ENCODE data around the gene MYLIP. TPM values are rescaled to one million over a fixed set of nuclear protein-coding genes. Genes with fewer than 3 reads are reported as not detected.
A peak's percentile ranks its signal among the peaks of the same experiment; 100 is the strongest.

The MYLIP gene
- total and polyA plus RNA-seq, 4 donors: 35.1 to 57.6 (median 50.6) TPM

DNA sequence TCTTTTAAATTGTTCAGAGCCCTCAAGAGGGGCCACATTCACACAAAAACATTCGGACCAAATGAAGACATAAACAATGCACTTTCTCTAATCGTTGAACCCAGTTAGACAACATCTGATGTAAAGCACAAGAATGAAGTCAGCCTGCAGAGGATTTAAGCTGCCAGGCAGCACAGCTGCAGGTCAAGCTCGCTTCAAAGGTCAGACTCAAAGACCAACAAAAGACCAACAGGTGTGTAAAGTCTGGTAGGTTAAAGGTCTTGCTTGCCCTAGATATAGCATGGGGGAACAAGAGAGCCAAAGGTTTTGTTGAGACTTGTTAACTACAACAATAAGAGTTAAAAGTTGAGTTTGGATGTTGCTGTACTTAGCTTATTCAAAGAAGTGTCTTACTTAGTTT lies 26.7 kb upstream of the MYLIP start:
- Histone ChIP-seq H3K27me3 (ENCODE audit: control insufficient read depth in 1 of 2, insufficient read depth in 2 of 2, low read length in 1 of 2) (no peaks in the 10 kb centered on the region), H3K27ac (ENCODE audit: low read depth in 1 of 2, low read length in 2 of 2) (no peak overlapping the region), H3K4me1 (ENCODE audit: control insufficient read depth in 1 of 2, insufficient read depth in 2 of 2, low read length in 2 of 2) (no peaks in the 10 kb centered on the region), H3K9me3 (ENCODE audit: control insufficient read depth, low read length) (peaks cover 1% of the 10 kb centered on the region), H3K4me3 (ENCODE audit: low read length in 2 of 2) (no peak overlapping the region), H3K36me3 (ENCODE audit: control insufficient read depth in 1 of 2, insufficient read depth in 2 of 2, low read length in 1 of 2) (no peaks in the 10 kb centered on the region)
- ATAC-seq (ENCODE audit: low FRiP score) (no peak), DNase-seq (no peak)
- intact Hi-C loops (cut with DNase I): no loop called here
- WGBS, 2 donors: 86 to 94% methylated on average over 3 of the region's 3 CpGs

DNA sequence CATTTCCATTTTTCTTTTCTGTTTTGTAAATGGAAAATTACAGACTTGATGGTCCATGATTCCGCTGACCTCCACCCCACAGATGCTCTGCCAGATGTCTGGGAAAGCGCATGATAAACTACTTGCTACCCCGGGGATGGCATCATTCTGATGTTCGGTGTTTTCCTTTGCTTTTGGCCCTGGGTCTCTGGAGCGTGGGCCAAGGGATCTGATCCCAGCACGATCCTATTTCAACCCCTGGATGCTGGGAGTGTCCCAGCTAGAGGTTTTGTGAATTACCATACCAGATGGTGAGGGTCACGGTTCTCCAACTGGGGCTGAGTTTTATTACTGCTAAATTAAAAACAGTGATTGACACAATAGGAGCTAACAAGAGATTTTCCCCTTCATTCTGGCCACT lies 25.2 kb upstream of the MYLIP start:
- ATAC-seq (ENCODE audit: low FRiP score) (no peak), DNase-seq (no peak)
- Histone ChIP-seq H3K27me3 (ENCODE audit: control insufficient read depth in 1 of 2, insufficient read depth in 2 of 2, low read length in 1 of 2) (no peaks in the 10 kb centered on the region), H3K27ac (ENCODE audit: low read depth in 1 of 2, low read length in 2 of 2) (no peak overlapping the region), H3K4me1 (ENCODE audit: control insufficient read depth in 1 of 2, insufficient read depth in 2 of 2, low read length in 2 of 2) (peaks cover 0 to 5% of the 10 kb centered on the region in 2 donors), H3K4me3 (ENCODE audit: low read length in 2 of 2) (no peak overlapping the region), H3K36me3 (ENCODE audit: control insufficient read depth in 1 of 2, insufficient read depth in 2 of 2, low read length in 1 of 2) (no peaks in the 10 kb centered on the region), H3K9me3 (ENCODE audit: control insufficient read depth, low read length) (no peaks in the 10 kb centered on the region)
- intact Hi-C loops (cut with DNase I): no loop called here
- 62 to 65% methylated on average over 7 of the region's 7 CpGs for WGBS, 2 donors

DNA sequence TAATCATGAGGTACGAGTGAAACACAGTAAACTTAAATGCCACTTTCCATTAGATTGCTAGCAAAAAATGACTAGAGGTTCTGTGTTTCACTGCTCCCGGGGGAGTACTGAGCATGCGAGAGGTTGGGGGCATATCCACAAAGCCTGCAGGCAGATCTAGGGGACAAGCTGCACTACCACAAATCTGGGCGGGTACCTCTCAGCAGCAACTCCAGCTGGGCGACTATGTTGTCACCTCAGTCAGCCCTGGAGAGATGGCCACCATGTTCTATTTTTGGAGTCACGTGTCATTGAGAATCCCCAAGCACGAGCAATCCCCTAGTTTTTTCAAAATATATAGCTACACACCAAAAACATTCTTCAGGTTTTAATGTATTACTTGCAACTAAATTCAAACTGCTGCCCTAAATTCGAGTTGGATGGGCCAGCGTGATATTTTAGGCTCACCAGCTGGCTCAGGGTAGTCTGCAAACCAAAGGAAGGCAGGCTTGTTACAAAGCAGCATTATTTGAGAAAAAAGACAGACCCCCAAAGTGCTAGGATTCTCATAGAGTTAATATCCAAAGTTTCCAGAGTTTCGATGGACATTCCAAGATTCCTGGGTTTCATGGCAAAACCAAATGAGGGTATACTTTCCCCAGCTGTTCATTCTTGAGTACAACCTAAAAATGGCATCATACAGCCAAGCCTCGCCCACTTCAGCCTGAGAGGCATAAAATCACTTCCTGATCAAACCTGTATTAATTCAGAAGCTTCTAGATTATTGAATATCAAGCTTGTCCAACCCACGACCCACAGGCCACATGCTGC lies 24.1 kb upstream of the MYLIP start:
- DNase-seq: no peak
- Histone ChIP-seq H3K4me1 (ENCODE audit: control insufficient read depth in 1 of 2, insufficient read depth in 2 of 2, low read length in 2 of 2) (peaks cover 4 to 5% of the 10 kb centered on the region in 2 donors), H3K27me3 (ENCODE audit: control insufficient read depth in 1 of 2, insufficient read depth in 2 of 2, low read length in 1 of 2) (no peaks in the 10 kb centered on the region), H3K9me3 (ENCODE audit: control insufficient read depth, low read length) (no peaks in the 10 kb centered on the region), H3K36me3 (ENCODE audit: control insufficient read depth in 1 of 2, insufficient read depth in 2 of 2, low read length in 1 of 2) (no peaks in the 10 kb centered on the region), H3K27ac (ENCODE audit: low read depth in 1 of 2, low read length in 2 of 2) (no peak overlapping the region), H3K4me3 (ENCODE audit: low read length in 2 of 2) (no peak overlapping the region)
- ATAC-seq (ENCODE audit: low FRiP score): no peak
- intact Hi-C loops (cut with DNase I): no loop called here
- WGBS, 2 donors: 85% methylated on average over 12 of the region's 12 CpGs

DNA sequence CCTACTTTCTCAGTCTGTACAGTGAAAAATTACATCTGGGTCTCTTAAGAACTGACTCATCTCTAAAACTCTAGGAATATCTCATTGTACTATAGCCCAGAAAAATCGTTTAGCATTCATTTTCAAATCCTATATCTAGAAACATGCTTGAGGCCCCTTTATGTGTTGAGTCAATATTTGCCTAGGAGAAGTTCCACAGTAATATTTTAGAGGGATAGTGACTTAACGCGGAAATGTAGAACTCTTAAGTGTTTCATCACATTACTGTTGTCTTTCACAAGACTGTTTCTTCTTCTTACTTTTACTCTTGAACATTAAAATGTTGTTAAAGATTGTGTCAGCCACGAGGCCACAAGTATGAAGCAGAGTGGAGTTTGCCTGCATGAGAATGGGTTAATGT lies 23.0 kb upstream of the MYLIP start:
- Histone ChIP-seq H3K4me3 (ENCODE audit: low read length in 2 of 2) (no peak overlapping the region), H3K4me1 (ENCODE audit: control insufficient read depth in 1 of 2, insufficient read depth in 2 of 2, low read length in 2 of 2) (peaks cover 4 to 5% of the 10 kb centered on the region in 2 donors), H3K27ac (ENCODE audit: low read depth in 1 of 2, low read length in 2 of 2) (no peak overlapping the region), H3K27me3 (ENCODE audit: control insufficient read depth in 1 of 2, insufficient read depth in 2 of 2, low read length in 1 of 2) (no peaks in the 10 kb centered on the region), H3K36me3 (ENCODE audit: control insufficient read depth in 1 of 2, insufficient read depth in 2 of 2, low read length in 1 of 2) (no peaks in the 10 kb centered on the region), H3K9me3 (ENCODE audit: control insufficient read depth, low read length) (no peaks in the 10 kb centered on the region)
- 57 to 60% methylated on average over 4 of the region's 4 CpGs for WGBS, 2 donors
- DNase-seq: no peak
- no peak for ATAC-seq (ENCODE audit: low FRiP score)
- intact Hi-C loops (cut with DNase I): no loop called here

DNA sequence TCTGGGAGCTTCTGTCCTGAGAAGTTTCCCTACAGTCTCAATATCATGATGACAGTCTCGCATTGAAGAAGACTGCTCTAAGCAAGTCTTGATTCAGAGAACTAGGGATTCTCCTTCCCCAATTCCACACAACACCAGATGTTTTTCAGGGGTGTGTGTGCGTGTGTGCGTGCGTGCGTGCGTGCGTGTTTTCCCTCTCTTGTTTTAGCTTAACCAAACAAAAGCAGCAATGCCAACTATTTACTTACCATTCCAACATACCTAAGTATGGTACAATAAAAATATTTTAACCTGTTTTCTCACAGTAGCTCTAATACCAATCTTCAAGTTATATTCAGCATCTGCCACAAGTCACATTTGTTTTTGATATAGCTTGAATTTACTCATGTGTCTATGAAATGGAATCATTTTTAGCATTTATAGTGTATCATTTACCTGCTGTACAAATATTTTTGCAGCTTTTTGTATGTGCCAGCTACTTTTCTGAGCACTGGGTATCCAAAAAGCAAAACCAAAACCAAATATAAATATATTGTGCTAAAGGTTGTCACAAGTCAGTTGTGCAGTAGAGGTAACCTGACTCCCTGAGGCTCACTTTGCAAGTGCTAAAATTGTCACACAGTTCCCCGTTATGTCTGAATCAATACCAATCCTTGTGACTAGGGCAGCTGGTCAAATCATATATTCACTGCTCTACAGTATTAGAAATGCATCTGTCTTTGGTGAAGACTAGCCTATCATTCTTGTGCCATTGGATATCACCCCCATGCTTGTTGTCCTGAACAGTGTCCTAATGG lies 21.7 kb upstream of the MYLIP start:
- Histone ChIP-seq H3K4me3 (ENCODE audit: low read length in 2 of 2) (no peak overlapping the region), H3K36me3 (ENCODE audit: control insufficient read depth in 1 of 2, insufficient read depth in 2 of 2, low read length in 1 of 2) (no peaks in the 10 kb centered on the region), H3K4me1 (ENCODE audit: control insufficient read depth in 1 of 2, insufficient read depth in 2 of 2, low read length in 2 of 2) (peaks cover 4 to 5% of the 10 kb centered on the region in 2 donors), H3K9me3 (ENCODE audit: control insufficient read depth, low read length) (no peaks in the 10 kb centered on the region), H3K27ac (ENCODE audit: low read depth in 1 of 2, low read length in 2 of 2) (no peak overlapping the region), H3K27me3 (ENCODE audit: control insufficient read depth in 1 of 2, insufficient read depth in 2 of 2, low read length in 1 of 2) (no peaks in the 10 kb centered on the region)
- WGBS, 2 donors: 86 to 94% methylated on average over 8 of the region's 8 CpGs
- ATAC-seq (ENCODE audit: low FRiP score) (no peak), DNase-seq (no peak)
- intact Hi-C loops (cut with DNase I): no loop called here

DNA sequence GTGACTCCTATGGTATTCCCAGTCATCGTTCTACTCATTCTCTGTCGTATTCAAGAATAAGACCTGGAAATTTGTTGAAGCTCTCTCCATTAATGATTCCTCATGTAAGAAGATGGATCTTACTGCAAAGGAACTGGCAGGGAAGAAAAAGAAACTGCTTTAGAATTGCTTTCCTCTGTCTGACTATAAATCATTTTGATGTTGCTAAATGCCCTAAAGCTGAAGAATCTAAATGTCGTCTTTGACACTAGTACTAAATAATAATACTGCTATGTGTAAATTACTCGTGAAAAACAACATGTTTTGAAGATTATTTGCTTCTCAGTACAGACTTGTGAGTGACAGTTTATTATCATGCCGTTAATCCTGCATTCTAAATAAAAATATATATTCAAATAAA lies 20.5 kb upstream of the MYLIP start:
- no peak for DNase-seq
- intact Hi-C loops (cut with DNase I): no loop called here
- Histone ChIP-seq H3K9me3 (ENCODE audit: control insufficient read depth, low read length) (no peaks in the 10 kb centered on the region), H3K36me3 (ENCODE audit: control insufficient read depth in 1 of 2, insufficient read depth in 2 of 2, low read length in 1 of 2) (no peaks in the 10 kb centered on the region), H3K27ac (ENCODE audit: low read depth in 1 of 2, low read length in 2 of 2) (no peak overlapping the region), H3K4me1 (ENCODE audit: control insufficient read depth in 1 of 2, insufficient read depth in 2 of 2, low read length in 2 of 2) (peaks cover 4 to 5% of the 10 kb centered on the region in 2 donors), H3K27me3 (ENCODE audit: control insufficient read depth in 1 of 2, insufficient read depth in 2 of 2, low read length in 1 of 2) (no peaks in the 10 kb centered on the region), H3K4me3 (ENCODE audit: low read length in 2 of 2) (no peak overlapping the region)
- no peak for ATAC-seq (ENCODE audit: low FRiP score)
- WGBS, 2 donors: 62 to 72% methylated on average over 5 of the region's 5 CpGs

DNA sequence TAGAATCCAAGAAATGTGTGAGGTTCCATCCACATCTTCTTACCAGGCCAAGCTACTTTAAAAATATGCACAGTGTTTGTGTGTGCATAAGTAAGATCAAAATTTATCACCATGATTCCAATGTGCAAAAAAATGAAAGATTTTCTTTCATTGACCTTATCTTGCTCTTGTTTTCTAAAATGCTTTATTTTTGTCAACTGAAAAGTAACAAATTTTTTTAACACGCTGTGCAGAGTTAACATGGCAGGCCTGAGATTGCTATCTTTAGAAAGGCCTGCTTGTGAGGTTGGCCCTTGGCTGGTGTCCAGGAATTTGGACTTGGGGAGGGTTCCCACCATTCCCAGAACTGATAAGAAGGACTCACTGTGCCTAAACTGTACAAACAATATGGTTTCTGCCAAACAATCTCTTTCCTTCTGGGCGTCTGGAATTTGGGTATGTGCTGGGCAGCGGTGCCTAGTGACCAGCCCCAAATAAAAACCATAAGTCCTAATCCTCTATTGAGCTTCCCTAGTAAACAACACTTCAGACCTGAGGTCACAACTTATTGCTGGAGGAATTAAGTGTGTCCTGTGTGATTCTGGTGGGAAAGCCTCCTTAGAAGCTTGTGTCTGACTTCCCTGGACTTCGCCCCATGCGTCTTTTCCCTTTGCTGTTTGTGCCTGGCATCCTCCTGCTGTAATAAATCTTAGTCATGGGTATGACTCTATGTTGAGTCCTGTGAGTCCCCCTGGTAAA lies 19.8 kb upstream of the MYLIP start:
- 4 to 7% methylated on average over 5 of the region's 5 CpGs for WGBS, 2 donors
- H3K4me3 ChIP-seq (ENCODE audit: low read length in 2 of 2): no peak overlapping the region
- no peaks in the 10 kb centered on the region for H3K27me3 ChIP-seq (ENCODE audit: control insufficient read depth in 1 of 2, insufficient read depth in 2 of 2, low read length in 1 of 2)
- peaks cover 4 to 5% of the 10 kb centered on the region in 2 donors for H3K4me1 ChIP-seq (ENCODE audit: control insufficient read depth in 1 of 2, insufficient read depth in 2 of 2, low read length in 2 of 2)
- peak overlapping the region in 1 of 2 donors; percentile 91 for H3K27ac ChIP-seq (ENCODE audit: low read depth in 1 of 2, low read length in 2 of 2)
- ATAC-seq (ENCODE audit: low FRiP score) (peak; percentile 48), DNase-seq (peak in 1 of 2 donors; percentile 67)
- H3K9me3 ChIP-seq (ENCODE audit: control insufficient read depth, low read length): no peaks in the 10 kb centered on the region
- H3K36me3 ChIP-seq (ENCODE audit: control insufficient read depth in 1 of 2, insufficient read depth in 2 of 2, low read length in 1 of 2): no peaks in the 10 kb centered on the region
- intact Hi-C loops (cut with DNase I): no loop called here

DNA sequence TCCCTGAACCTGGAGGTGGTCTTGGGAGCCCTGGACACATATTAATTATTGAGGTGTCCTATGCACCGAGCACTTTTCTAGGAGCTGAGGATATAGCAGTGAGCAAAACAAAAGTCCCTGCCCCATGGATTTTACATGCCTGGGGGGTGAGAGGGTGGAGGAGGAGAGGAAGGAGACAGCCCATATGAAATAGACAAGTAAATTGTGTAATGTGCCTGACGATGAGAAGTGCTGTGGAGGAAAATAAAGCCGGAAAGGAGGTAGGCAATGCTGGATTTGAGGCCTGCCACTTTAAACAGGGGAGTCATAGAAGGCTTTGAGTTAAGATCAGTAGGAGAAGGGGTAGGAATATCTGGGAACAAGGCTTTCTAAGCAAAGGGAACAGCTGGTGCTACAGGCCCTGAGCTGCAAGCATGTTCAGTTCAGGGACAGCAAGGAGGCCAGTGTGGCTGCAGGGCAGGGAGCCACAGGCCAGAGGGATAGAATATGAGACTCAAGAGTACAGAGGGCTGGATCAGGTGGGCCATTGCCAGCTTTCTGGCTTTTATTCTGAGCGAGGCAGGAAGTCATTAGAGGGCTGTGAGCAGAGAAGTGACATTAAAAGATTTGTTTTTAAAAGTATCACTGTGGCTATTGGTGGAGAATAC lies 19.1 kb upstream of the MYLIP start:
- DNase-seq: no peak
- Histone ChIP-seq H3K27ac (ENCODE audit: low read depth in 1 of 2, low read length in 2 of 2) (peak overlapping the region; percentile 10 to 91), H3K27me3 (ENCODE audit: control insufficient read depth in 1 of 2, insufficient read depth in 2 of 2, low read length in 1 of 2) (no peaks in the 10 kb centered on the region), H3K36me3 (ENCODE audit: control insufficient read depth in 1 of 2, insufficient read depth in 2 of 2, low read length in 1 of 2) (no peaks in the 10 kb centered on the region), H3K4me1 (ENCODE audit: control insufficient read depth in 1 of 2, insufficient read depth in 2 of 2, low read length in 2 of 2) (peaks cover 4 to 5% of the 10 kb centered on the region in 2 donors), H3K9me3 (ENCODE audit: control insufficient read depth, low read length) (no peaks in the 10 kb centered on the region), H3K4me3 (ENCODE audit: low read length in 2 of 2) (no peak overlapping the region)
- ATAC-seq (ENCODE audit: low FRiP score): peak; percentile 33
- intact Hi-C loops (cut with DNase I): no loop called here
- 6 to 14% methylated on average over 4 of the region's 4 CpGs for WGBS, 2 donors

Measured in aorta (tissue), 5 donors.